Stimulated activated CD4-positive, alpha-beta T cell treated with anti-CD3 and anti-CD28 coated beads, Interleukin-4, amount 100 ng/mL, for 1 hour (primary cell): ENCODE results near the gene GDPD5.
A peak's percentile ranks its signal among the peaks of the same experiment; 100 is the strongest.

Experiments used
- DNase-seq: peaks from one replicate; pipeline ENCODE4 v3.0.0-alpha.2; 2020

The GDPD5 gene

GRCh38 chr11:75487365-75487764 is 38.4 kb downstream of the GDPD5 start:
- no peak for DNase-seq

GRCh38 chr11:75485742-75486141 is 40.0 kb downstream of the GDPD5 start:
- DNase-seq: no peak

- no peak for DNase-seq
These were observed 42.7 kb downstream of the GDPD5 start for GRCh38 chr11:75482931-75483469.

GRCh38 chr11:75481922-75482606 is 43.7 kb downstream of the GDPD5 start:
- no peak for DNase-seq

GRCh38 chr11:75481223-75481921 is 44.4 kb downstream of the GDPD5 start:
- DNase-seq: no peak

- no peak for DNase-seq
These were observed 45.3 kb downstream of the GDPD5 start for GRCh38 chr11:75480185-75481175.

GRCh38 chr11:75479597-75480145 is 46.1 kb downstream of the GDPD5 start:
- DNase-seq: no peak

- DNase-seq: no peak
These were observed 46.8 kb downstream of the GDPD5 start for GRCh38 chr11:75478783-75479596.

GRCh38 chr11:75477614-75477935 is 48.2 kb downstream of the GDPD5 start:
- no peak for DNase-seq

- no peak for DNase-seq
These were observed 48.8 kb downstream of the GDPD5 start for GRCh38 chr11:75476739-75477613.

- DNase-seq: no peak
These were observed 49.7 kb downstream of the GDPD5 start for GRCh38 chr11:75475767-75476650.

GRCh38 chr11:75474878-75475766 is 50.6 kb downstream of the GDPD5 start:
- peak; percentile 52 for DNase-seq

GRCh38 chr11:75474240-75474639 is 51.5 kb downstream of the GDPD5 start:
- DNase-seq: no peak

GRCh38 chr11:75473684-75474083 is 52.1 kb downstream of the GDPD5 start:
- DNase-seq: no peak

GRCh38 chr11:75472081-75472732 is 53.5 kb downstream of the GDPD5 start:
- DNase-seq: no peak

GRCh38 chr11:75471176-75471973 is 54.4 kb downstream of the GDPD5 start:
- DNase-seq: no peak

GRCh38 chr11:75470476-75471080 is 55.2 kb downstream of the GDPD5 start:
- no peak for DNase-seq
